ENCODE results near the gene PRRC2A.

GRCh38 chr6:31581434-31582229 lies 38.9 kb upstream of the PRRC2A start:
- TF ChIP-seq CTCF (IDR thresholded peaks at IDR 0.05; ENCODE audit: low read length) (no peak), EZH2 (optimal IDR thresholded peaks at IDR 0.05; ENCODE audit: low read depth, low read length) (no peak)
